ENCODE data around the gene LGI2. TPM values are rescaled to one million over a fixed set of nuclear protein-coding genes. Genes with fewer than 3 reads are reported as not detected.

Gene LGI2
- polyA plus RNA-seq, 1 donor from 2014 or later: 10.3 TPM

DNA sequence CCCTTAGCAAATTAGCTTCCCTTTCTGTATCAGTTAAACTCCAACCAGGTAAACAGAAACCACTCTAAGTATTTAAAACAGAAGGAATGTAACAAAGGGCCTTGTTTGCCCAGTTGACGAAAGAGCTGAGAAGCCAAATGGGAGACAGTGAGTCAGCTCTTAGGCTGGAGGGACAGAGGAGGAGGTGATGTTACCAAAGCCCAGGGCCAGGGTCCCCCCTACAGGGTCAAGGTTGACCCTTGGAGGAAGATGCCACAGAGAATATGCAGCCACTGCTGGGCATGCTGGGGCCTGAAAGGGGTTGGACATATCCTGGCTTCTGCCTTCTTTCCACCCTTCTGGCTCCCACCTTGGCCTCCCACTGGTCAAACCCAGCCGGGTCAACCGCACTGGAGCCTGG, 38.3 kb upstream of the LGI2 start:
- Histone ChIP-seq H2AFZ (ENCODE audit: low read depth, low read length) (no peak overlapping the region), H3K79me2 (replicated peaks; ENCODE audit: insufficient read depth, low read length) (no peaks in the 10 kb centered on the region), H3K27me3 (ENCODE audit: insufficient read depth, low read depth, low read length) (no peaks in the 10 kb centered on the region), H3K9ac (ENCODE audit: low read length) (no peak overlapping the region), H3K36me3 (ENCODE audit: insufficient read depth, low read length) (no peaks in the 10 kb centered on the region), H3K9me2 (ENCODE audit: insufficient read depth, low read length) (no peaks in the 10 kb centered on the region), H3K9me3 (ENCODE audit: low read length) (no peaks in the 10 kb centered on the region), H3K4me3 (ENCODE audit: low read length) (no peak overlapping the region), H4K20me1 (ENCODE audit: insufficient read depth) (no peaks in the 10 kb centered on the region), H3K27ac (ENCODE audit: low read length) (no peak overlapping the region), H3F3A (ENCODE audit: insufficient read depth, low read length, poor library complexity, severe bottlenecking) (no peaks in the 10 kb centered on the region), H3K4me2 (ENCODE audit: low read length) (no peak overlapping the region)
- TF ChIP-seq POLR2AphosphoS5 (IDR thresholded peaks at IDR 0.05) (no peak), EP300 (conservative IDR thresholded peaks at IDR 0.05; ENCODE audit: poor library complexity, severe bottlenecking) (no peak), MXI1 (conservative IDR thresholded peaks at IDR 0.05; ENCODE audit: poor library complexity, severe bottlenecking) (no peak), SMC3 (conservative IDR thresholded peaks at IDR 0.05; ENCODE audit: poor library complexity) (no peak), EZH2 (IDR thresholded peaks at IDR 0.05; ENCODE audit: borderline replicate concordance, insufficient read depth, low read length, poor library complexity, severe bottlenecking) (no peak), TAF1 (IDR thresholded peaks at IDR 0.05; ENCODE audit: low read depth) (no peak), RAD21 (conservative IDR thresholded peaks at IDR 0.05) (no peak)
- TF ChIP-seq, protein P1, sequence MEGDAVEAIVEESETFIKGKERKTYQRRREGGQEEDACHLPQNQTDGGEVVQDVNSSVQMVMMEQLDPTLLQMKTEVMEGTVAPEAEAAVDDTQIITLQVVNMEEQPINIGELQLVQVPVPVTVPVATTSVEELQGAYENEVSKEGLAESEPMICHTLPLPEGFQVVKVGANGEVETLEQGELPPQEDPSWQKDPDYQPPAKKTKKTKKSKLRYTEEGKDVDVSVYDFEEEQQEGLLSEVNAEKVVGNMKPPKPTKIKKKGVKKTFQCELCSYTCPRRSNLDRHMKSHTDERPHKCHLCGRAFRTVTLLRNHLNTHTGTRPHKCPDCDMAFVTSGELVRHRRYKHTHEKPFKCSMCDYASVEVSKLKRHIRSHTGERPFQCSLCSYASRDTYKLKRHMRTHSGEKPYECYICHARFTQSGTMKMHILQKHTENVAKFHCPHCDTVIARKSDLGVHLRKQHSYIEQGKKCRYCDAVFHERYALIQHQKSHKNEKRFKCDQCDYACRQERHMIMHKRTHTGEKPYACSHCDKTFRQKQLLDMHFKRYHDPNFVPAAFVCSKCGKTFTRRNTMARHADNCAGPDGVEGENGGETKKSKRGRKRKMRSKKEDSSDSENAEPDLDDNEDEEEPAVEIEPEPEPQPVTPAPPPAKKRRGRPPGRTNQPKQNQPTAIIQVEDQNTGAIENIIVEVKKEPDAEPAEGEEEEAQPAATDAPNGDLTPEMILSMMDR (IDR thresholded peaks at IDR 0.05; ENCODE audit: poor library complexity, severe bottlenecking): no peak
- TF ChIP-seq, protein P2, sequence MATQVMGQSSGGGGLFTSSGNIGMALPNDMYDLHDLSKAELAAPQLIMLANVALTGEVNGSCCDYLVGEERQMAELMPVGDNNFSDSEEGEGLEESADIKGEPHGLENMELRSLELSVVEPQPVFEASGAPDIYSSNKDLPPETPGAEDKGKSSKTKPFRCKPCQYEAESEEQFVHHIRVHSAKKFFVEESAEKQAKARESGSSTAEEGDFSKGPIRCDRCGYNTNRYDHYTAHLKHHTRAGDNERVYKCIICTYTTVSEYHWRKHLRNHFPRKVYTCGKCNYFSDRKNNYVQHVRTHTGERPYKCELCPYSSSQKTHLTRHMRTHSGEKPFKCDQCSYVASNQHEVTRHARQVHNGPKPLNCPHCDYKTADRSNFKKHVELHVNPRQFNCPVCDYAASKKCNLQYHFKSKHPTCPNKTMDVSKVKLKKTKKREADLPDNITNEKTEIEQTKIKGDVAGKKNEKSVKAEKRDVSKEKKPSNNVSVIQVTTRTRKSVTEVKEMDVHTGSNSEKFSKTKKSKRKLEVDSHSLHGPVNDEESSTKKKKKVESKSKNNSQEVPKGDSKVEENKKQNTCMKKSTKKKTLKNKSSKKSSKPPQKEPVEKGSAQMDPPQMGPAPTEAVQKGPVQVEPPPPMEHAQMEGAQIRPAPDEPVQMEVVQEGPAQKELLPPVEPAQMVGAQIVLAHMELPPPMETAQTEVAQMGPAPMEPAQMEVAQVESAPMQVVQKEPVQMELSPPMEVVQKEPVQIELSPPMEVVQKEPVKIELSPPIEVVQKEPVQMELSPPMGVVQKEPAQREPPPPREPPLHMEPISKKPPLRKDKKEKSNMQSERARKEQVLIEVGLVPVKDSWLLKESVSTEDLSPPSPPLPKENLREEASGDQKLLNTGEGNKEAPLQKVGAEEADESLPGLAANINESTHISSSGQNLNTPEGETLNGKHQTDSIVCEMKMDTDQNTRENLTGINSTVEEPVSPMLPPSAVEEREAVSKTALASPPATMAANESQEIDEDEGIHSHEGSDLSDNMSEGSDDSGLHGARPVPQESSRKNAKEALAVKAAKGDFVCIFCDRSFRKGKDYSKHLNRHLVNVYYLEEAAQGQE (IDR thresholded peaks at IDR 0.05; ENCODE audit: borderline replicate concordance): no peak

DNA sequence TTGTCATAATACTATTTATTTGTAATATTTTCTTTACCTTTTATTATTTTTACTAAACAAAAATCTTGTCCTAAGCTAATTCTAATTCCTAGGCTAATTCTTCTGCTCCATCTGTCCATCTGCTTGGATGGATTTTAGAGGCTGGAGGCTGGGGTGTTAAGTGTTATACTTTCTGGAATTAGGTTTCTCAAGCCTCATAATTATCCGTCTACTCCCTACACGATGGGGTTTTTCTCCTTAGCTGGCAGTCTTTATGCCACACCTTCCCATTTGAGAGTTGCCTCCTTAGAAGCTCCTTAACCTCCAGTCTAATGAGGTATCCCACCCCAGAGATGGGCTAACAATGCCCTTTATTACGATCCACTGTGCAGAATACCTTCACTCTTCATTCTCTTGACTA, 37.6 kb upstream of the LGI2 start:
- Histone ChIP-seq H3K9me2 (ENCODE audit: insufficient read depth, low read length) (no peaks in the 10 kb centered on the region), H3K9me3 (ENCODE audit: low read length) (no peaks in the 10 kb centered on the region), H3K27ac (ENCODE audit: low read length) (no peak overlapping the region), H2AFZ (ENCODE audit: low read depth, low read length) (no peak overlapping the region), H3K4me3 (ENCODE audit: low read length) (no peak overlapping the region), H4K20me1 (ENCODE audit: insufficient read depth) (no peaks in the 10 kb centered on the region), H3K27me3 (ENCODE audit: insufficient read depth, low read depth, low read length) (no peaks in the 10 kb centered on the region), H3K36me3 (ENCODE audit: insufficient read depth, low read length) (no peaks in the 10 kb centered on the region), H3K79me2 (replicated peaks; ENCODE audit: insufficient read depth, low read length) (no peaks in the 10 kb centered on the region), H3K9ac (ENCODE audit: low read length) (no peak overlapping the region), H3F3A (ENCODE audit: insufficient read depth, low read length, poor library complexity, severe bottlenecking) (no peaks in the 10 kb centered on the region), H3K4me2 (ENCODE audit: low read length) (no peak overlapping the region)
- TF ChIP-seq RAD21 (conservative IDR thresholded peaks at IDR 0.05): no peak
- no peak for TF ChIP-seq EZH2 (IDR thresholded peaks at IDR 0.05; ENCODE audit: borderline replicate concordance, insufficient read depth, low read length, poor library complexity, severe bottlenecking)

Data from neural cell (in vitro differentiated cells).